ENCODE measurements around the gene SDK1. TPM values are rescaled to one million over a fixed set of nuclear protein-coding genes. Genes with fewer than 3 reads are reported as not detected.
"Not testable (repeated sequence)": the region's sequence is repeated elsewhere in the genome, so short reads cannot be mapped to it uniquely, and the experiment has no call there.

The SDK1 gene
- total RNA-seq, 1 donor from 2014 or later, result 2.2 TPM

DNA sequence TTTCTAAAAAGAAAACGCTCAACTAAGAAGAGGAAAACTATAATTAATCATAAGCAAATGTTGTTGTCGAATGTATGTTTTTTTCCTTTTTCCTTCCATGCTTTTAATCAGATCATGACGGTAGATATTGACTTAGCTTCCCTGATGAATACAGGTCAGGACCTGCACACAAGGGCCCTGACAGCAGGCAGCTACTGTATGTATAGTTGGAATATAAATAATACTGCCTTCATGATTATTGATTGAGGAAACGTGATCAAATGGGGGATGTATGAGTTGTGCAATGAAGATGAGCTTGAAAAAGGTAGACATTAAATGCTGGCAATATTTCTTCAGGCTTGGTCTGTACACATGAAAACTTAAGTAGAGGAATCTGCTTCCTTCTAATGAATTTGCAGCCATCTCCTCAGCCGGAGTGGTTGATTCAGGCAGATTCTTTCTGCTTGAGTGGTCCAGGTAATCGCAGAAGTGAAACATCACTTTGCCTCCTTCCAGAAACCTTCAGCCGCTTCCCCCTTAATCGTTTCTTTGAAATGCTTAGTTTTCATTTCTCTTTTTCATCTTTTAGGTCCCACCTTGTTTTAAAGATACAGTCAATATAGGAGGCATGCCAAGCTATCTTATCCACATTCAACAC, 656.5 kb downstream of the SDK1 start:
- DNase-seq (no peak), ATAC-seq (ENCODE audit: poor library complexity) (no peak)
- intact Hi-C loops (cut with DNase I), result no loop called here

DNA sequence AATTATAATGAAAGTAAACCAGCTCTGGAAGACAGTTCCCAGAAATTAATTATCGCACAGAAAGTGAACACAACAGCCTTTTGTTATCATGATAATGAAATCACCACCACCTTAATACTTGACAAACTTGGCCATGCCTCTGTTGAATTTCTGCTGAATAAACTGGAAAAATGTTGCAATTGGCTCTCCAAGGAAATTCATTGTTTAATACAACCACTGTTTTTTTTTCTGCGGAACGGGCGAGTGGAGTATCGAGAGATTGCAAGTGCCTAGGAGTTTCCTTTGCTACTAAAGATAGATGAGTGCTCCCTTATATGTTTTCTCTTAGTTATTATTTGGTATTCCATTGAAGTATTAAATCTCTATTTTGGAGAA, 657.0 kb downstream of the SDK1 start:
- ATAC-seq (ENCODE audit: poor library complexity) (peak; percentile 15), DNase-seq (no peak)
- intact Hi-C loops (cut with DNase I), result no loop called here

GRCh38 chr7:3959364-3959763, 658.3 kb downstream of the SDK1 start:
- ATAC-seq (ENCODE audit: poor library complexity), result no peak
- intact Hi-C loops (cut with DNase I), result no loop called here
- DNase-seq, result no peak

DNA sequence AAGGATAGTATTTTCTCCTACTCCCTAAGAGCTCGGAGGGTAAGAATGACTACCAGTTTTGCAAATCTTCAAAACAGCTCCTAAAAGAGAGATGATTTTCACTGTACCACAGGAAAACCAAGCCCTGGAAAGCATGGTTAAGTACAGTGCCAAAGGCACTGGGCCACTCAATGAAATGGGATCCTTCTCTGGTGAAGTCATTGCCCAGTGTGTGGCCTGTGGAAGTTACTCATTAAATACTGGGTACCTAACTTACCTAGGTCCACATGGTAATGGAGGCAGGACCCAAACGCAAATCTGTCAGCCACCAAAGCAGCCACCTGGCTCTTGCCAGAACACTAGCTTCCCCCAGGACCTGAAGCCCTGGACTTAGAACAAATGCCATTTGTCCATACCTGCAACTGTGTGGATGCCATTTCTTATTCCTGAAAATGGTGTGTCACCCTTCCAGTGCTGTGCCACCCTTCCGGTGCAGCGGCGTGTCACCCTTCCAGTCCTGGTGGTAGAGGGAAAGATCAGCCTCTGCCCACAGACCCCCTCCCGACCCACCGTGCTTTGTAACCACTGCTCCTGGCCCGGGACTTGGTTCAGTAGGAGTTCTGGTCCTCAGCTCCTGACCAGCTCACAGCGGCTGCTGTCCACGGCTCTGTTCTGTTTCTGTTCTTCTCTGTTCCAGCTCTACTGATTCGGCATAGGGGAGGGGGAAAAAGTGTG, 659.2 kb downstream of the SDK1 start:
- DNase-seq (no peak), ATAC-seq (ENCODE audit: poor library complexity) (no peak)
- intact Hi-C loops (cut with DNase I), result no loop called here

DNA sequence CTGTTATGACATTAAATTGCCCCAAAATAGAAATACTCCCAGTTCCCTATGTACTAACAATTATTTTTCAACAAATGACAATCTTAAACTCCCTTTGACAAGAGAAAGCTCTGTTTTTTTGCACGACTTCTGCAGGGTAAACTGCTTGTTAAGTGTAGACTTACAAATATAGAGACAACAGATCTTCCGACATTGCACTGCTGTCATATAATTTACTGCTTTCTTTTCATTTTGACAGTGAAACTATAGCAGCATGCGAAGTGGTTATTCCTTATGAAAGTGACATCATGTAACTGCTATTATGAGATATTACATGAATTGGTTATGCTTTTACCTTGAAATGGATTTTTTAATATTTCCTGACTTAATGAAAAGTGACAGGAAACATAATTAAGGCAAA, 659.9 kb downstream of the SDK1 start:
- intact Hi-C loops (cut with DNase I), result no loop called here
- DNase-seq (no peak), ATAC-seq (ENCODE audit: poor library complexity) (no peak)

DNA sequence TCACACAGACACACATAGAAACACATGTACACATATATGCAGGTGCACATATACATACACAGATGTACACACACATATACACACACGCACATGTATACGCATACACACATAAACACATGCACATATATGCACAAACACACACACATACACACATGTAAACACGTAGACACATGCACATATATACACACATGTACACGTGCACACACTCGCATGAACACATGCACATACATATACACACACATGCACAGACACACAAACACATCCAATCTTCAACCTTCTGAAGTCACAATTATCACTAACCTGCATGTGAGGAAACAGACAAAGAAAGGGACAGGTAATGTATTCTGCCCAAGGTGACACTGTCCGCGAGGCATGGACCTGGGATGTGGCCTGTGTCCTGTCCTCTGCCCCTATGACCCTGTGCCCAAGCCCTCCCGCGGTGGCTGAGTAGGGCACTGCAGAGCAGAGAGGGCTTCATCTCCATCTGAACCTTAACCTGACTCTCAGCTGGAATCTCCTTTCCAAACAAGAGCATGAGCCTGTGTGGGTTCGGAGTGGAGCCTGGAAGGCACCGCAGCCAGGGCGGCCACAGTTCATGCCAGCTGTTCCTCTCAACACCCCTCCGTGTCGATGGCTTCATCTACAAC, 660.9 kb downstream of the SDK1 start:
- DNase-seq (no peak), ATAC-seq (ENCODE audit: poor library complexity) (no peak)
- intact Hi-C loops (cut with DNase I), result no loop called here

- intact Hi-C loops (cut with DNase I); ATAC-seq (ENCODE audit: poor library complexity); DNase-seq: not testable (repeated sequence)
Observed at GRCh38 chr7:3963768-3964167, 662.7 kb downstream of the SDK1 start.

GRCh38 chr7:3964980-3965606, 664.0 kb downstream of the SDK1 start:
- DNase-seq (no peak), ATAC-seq (ENCODE audit: poor library complexity) (no peak)
- intact Hi-C loops (cut with DNase I), result no loop called here

DNA sequence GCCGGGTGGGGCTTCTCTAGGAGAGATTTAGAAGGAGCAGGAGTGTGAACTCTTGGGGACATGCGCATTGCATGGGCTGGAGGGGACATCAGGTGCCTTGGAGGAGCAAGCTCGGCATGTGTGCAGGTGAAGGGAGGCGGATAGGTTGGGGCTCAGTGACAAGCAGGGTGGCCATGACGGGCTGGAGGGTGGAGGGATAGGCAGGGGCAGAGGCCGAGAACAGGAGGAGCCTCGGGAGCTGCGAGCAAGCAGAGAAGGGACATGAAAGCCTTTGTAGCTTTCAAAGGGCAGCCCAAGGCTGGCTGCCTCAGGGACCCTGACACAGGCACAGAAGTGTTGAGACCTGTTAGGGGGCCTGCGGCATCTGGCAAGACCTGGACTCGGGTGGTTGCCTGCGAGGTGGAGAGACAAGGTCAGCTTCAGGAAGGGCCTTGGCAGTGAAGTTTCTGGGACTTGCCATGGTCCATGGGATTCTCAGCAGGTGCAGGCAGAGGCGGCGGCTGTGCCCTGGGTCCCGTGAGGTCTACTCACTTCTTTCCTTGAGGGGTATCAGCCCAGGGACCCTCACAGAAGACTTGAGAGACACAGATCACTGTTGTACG, 664.8 kb downstream of the SDK1 start:
- no peak for DNase-seq
- no peak for ATAC-seq (ENCODE audit: poor library complexity)
- intact Hi-C loops (cut with DNase I), result no loop called here

DNA sequence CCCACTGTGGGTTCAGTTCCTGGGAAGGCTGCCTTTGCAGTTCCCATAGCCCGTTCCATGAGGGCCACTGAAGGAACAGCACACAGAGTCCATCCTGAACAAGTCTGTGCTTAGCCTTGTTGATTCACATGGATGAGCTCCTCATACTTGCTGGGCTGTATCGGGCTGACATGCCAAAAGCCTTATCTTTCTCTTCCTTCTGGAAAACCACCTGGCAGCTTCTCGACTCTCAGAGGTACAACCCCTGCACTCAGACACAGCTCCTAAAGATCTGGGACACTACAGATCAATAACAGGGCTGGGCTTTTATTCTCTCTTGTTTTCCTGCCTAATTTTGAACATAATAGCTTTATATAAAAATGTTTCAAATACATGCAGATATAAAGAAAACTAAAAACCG, 667.2 kb downstream of the SDK1 start:
- no peak for DNase-seq
- ATAC-seq (ENCODE audit: poor library complexity), result no peak
- intact Hi-C loops (cut with DNase I), result no loop called here

GRCh38 chr7:3969286-3969685, 668.2 kb downstream of the SDK1 start:
- intact Hi-C loops (cut with DNase I), result no loop called here
- ATAC-seq (ENCODE audit: poor library complexity) (no peak), DNase-seq (no peak)

- DNase-seq (no peak), ATAC-seq (ENCODE audit: poor library complexity) (no peak)
- intact Hi-C loops (cut with DNase I), result no loop called here
Observed at GRCh38 chr7:3971323-3971722, 670.3 kb downstream of the SDK1 start.

DNA sequence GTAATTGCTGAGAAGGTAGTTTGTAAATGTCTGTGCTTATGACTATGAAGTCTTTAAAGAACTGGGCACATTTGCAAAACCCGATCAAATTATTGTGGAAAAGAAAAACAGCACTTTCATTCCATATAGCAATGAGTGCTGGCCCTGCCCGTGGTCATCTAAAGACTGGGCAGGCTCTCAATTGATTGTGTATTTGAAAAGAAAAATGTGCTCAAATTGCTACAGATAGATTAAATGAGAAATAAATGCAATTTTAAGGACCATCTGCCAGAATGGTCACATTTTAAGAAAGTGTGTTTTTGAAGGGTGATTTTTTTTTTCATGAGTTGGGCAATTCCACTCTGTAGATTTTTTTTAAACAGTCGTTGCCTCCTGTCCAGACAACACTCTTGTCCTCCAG, 672.2 kb downstream of the SDK1 start:
- DNase-seq, result no peak
- intact Hi-C loops (cut with DNase I), result no loop called here

GRCh38 chr7:3974329-3974728, 673.3 kb downstream of the SDK1 start:
- intact Hi-C loops (cut with DNase I), result no loop called here

More for the DNA sequence above, 672.2 kb downstream of the SDK1 start:
- ATAC-seq (ENCODE audit: poor library complexity), result no peak

DNA sequence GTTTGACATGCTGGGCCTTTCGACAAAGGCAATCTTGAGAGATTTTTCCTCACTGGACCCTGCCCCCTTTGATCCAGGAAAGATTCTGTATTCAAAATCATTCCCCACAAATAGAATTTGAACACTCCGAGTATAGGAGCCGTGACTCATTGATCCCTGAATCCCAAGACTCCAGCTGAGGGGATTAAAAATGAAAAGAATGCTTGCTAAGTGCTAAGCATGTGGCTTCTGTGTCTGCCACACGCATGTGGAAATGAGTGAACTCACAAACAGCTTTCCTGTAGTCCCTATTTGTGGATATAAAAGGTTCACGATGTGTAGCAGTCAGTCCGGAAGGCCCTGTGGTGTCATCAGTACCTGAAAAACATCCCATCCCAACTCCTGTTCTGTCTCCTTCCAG, 674.3 kb downstream of the SDK1 start:
- intact Hi-C loops (cut with DNase I), result no loop called here
- ATAC-seq (ENCODE audit: poor library complexity) (no peak), DNase-seq (no peak)

More at GRCh38 chr7:3974329-3974728, 673.3 kb downstream of the SDK1 start:
- no peak for DNase-seq
- no peak for ATAC-seq (ENCODE audit: poor library complexity)

GRCh38 chr7:3977391-3977790, 676.3 kb downstream of the SDK1 start:
- ATAC-seq (ENCODE audit: poor library complexity), result no peak
- DNase-seq, result no peak
- intact Hi-C loops (cut with DNase I), result no loop called here

- DNase-seq (no peak), ATAC-seq (ENCODE audit: poor library complexity) (no peak)
- intact Hi-C loops (cut with DNase I), result no loop called here
Observed at GRCh38 chr7:3978839-3979238, 677.8 kb downstream of the SDK1 start.

GRCh38 chr7:3979611-3980299, 678.7 kb downstream of the SDK1 start:
- intact Hi-C loops (cut with DNase I), result no loop called here

GRCh38 chr7:3980300-3980643, 679.2 kb downstream of the SDK1 start:
- ATAC-seq (ENCODE audit: poor library complexity), result no peak

More at GRCh38 chr7:3979611-3980299, 678.7 kb downstream of the SDK1 start:
- DNase-seq, result no peak
- ATAC-seq (ENCODE audit: poor library complexity), result no peak

More at GRCh38 chr7:3980300-3980643, 679.2 kb downstream of the SDK1 start:
- DNase-seq, result no peak
- intact Hi-C loops (cut with DNase I), result no loop called here

Measured in Right ventricle myocardium superior (tissue), 1 donor.